ENCODE measurements around the gene BRD3OS. TPM values are rescaled to one million over a fixed set of nuclear protein-coding genes. Genes with fewer than 3 reads are reported as not detected.

BRD3OS gene
- total RNA-seq, 8 experiments from 2014 or later = 11.9 to 37.5 (median 15.4) TPM

DNA sequence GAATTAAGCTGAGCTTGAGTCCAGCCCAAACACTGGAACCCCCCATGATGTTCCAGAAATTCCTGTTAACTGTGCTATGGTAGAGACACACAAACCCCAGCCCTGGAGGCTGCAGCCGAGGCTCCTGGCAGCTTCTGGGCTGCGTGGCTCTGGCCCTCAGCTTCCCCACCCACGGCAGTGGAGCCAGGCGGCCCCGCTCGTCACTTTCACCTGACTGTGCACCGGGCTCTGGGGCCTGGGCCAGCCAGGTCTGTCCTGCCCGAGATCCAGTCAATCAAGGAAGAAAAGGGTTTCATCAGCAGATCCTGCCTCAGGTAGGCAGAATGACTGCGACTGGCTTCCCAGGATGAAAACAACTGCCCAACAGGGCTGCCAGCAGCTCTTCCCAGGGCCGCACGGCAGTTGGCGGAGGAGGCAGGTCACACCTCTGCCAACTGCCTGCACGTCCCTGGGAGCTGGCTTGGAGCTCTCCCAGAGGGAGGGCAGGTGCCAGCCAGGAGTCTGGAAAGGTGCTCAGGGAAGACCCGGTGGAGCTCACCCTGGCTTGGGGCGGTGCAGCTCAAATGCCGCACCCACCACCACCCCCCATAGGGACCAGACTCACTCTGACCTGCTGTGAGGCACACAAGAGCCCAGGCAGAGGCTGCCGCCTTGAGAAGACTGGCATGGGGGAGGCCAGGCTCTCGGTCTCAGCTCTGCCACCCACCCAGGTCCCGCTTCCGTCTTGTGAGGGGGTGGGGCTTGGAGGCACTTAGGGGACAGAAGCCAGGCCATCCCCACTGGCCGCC is 21.8 kb downstream of the BRD3OS start:
- ATAC-seq (replicated peaks in 6 of 8) = no peak
- in situ Hi-C loops (cut with MboI; ENCODE audit: low pct_unique_long_range_greater_than_20kb in 2 of 9, low sequenced_read_pairs in 9 of 9, unreplicated experiment in 9 of 9) = no loop called here
- Histone ChIP-seq H3K27ac (no peak overlapping the region), H3K4me3 (no peak overlapping the region), H3K4me1 (replicated peaks in 1 of 2) (no peaks in the 10 kb centered on the region)
- 89 to 100% (median 94%) methylated on average over 1 to 12 of the region's 21 CpGs; no CpG with 5 or more reads in 4 of the 10 experiments for WGBS, 10 experiments

DNA sequence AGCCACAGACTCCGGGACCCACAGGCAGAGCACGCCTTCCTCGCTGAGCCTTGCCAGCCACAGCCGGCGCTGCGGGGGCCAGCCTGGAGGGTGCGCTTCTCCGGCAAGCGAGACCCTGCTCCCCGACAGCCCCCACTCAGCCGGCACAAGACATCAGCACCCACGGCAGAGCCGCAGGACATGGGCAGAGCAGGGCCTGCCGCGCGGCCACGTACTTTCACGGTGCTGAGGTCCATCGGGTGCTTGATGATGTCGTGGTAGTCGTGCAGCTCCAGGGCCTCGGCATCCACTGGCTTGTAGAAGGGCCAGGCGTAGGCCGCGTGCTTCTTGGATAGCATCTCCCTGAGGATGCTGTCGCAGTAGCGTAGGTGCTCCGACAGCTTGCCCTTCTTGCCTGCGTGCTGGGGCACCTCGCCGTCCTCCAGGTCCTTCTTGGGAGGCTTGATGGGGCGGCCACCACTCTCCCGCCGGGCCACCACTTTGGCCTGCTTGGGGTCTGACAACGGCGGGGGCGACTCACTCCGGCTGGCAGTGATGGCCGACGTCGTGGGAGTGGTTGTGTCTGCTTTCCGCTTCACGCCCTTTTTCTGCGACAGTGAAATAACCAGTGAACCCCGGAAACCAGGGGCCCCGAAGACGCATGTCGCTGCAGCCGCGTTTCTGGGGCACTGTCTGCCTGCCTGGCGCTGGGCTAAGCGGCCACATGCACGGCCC is 22.7 kb downstream of the BRD3OS start:
- WGBS, 10 experiments = 61 to 95% (median 92%) methylated on average over 2 to 23 of the region's 53 CpGs; no CpG with 5 or more reads in 5 of the 10 experiments
- no peak overlapping the region for H3K27ac ChIP-seq
- ATAC-seq (replicated peaks in 6 of 8) = no peak
- no peak overlapping the region for H3K4me3 ChIP-seq
- no peaks in the 10 kb centered on the region for H3K4me1 ChIP-seq (replicated peaks in 1 of 2)
- in situ Hi-C loops (cut with MboI; ENCODE audit: low pct_unique_long_range_greater_than_20kb in 2 of 9, low sequenced_read_pairs in 9 of 9, unreplicated experiment in 9 of 9) = no loop called here

DNA sequence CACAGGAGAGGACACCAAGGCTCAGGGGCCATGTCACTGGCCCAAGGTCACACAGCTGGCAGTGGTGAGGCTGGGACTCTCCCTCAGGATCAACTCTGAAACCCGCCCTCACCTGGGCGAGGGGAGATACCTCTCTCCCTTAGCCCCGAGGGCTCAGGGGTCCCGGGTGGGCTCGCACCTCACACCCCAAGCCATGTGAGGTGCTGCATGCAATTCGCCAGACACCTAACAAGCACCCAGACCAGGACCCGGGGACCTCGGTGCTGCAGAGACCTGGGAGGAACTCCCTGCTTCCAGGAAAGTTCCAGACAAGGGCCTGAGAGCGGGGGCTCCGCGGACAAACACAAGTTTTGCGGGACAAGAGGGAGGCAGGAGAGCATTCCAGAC is 23.3 kb downstream of the BRD3OS start:
- Histone ChIP-seq H3K27ac (no peak overlapping the region), H3K4me3 (no peak overlapping the region), H3K4me1 (replicated peaks in 1 of 2) (no peaks in the 10 kb centered on the region)
- 80 to 100% (median 100%) methylated on average over 1 to 4 of the region's 12 CpGs; no CpG with 5 or more reads in 5 of the 10 experiments for WGBS, 10 experiments
- in situ Hi-C loops (cut with MboI; ENCODE audit: low pct_unique_long_range_greater_than_20kb in 2 of 9, low sequenced_read_pairs in 9 of 9, unreplicated experiment in 9 of 9) = no loop called here
- no peak for ATAC-seq (replicated peaks in 6 of 8)

DNA sequence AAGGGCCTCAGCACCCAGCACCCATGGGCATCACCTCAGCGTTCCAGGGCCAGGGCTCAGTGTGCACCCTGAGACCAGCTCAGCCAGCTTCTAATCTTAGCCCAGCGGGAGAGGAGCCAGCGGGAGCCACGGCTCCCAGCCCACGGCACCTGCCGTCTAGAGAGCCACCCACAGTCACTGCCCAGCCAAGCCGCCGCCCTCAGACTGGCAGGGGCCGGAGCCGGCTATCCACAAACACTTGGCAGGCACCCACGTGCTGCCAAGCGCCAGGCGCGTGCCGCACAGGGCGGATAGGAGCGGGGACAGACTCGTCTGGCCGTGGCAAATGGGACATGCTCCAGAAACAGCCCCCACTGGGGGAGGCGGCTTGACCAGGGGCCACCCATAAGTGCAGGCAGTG is 24.0 kb downstream of the BRD3OS start:
- no peak for ATAC-seq (replicated peaks in 6 of 8)
- H3K4me3 ChIP-seq = no peak overlapping the region
- in situ Hi-C loops (cut with MboI; ENCODE audit: low pct_unique_long_range_greater_than_20kb in 2 of 9, low sequenced_read_pairs in 9 of 9, unreplicated experiment in 9 of 9) = no loop called here
- H3K27ac ChIP-seq = no peak overlapping the region
- 90 to 96% methylated on average over 4 to 10 of the region's 20 CpGs; no CpG with 5 or more reads in 8 of the 10 experiments for WGBS, 10 experiments
- H3K4me1 ChIP-seq (replicated peaks in 1 of 2) = no peaks in the 10 kb centered on the region

DNA sequence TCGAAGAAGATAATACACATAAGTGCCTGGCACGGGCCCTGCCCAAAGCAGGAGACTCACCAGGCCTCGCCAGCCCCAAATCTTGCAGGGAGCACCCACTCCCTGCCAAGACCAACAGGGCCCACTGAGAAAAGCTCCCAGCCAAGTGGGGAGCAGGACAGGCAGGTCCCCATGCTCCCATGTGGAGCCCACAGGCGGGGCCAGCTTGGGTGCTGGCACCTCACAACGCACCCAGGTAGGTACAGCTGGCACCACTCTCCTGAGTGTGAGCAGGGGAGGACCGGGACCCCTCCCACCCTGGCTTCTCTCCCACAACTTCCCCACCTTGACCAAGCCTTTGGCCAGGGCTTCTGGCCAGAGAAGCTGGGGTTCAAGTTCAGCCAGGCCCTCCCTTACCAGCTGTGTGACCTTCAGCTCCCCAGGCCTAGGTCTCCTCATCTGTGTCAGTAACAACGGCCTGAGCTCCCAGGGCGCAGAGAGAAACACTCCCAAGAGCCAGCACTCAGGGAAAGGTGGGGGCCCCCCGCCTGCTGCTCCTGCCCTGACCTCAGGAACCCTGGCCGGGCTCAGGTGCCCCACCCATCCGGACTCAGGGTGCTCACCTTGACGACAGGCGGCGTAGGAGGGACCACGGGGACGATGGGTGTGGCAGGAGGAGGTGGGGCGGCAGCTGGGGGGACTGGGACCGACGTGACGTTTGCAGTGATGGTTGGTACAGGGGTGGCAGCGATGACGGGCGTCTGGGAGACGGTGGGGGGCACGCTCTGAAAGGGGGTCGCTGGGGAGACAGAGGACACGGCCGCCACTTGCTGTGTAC is 24.7 kb downstream of the BRD3OS start:
- WGBS, 10 experiments = 100% methylated on average over 1 to 2 of the region's 28 CpGs; no CpG with 5 or more reads in 7 of the 10 experiments
- H3K4me1 ChIP-seq (replicated peaks in 1 of 2) = no peaks in the 10 kb centered on the region
- no peak for ATAC-seq (replicated peaks in 6 of 8)
- in situ Hi-C loops (cut with MboI; ENCODE audit: low pct_unique_long_range_greater_than_20kb in 2 of 9, low sequenced_read_pairs in 9 of 9, unreplicated experiment in 9 of 9) = no loop called here
- no peak overlapping the region for H3K4me3 ChIP-seq
- no peak overlapping the region for H3K27ac ChIP-seq

DNA sequence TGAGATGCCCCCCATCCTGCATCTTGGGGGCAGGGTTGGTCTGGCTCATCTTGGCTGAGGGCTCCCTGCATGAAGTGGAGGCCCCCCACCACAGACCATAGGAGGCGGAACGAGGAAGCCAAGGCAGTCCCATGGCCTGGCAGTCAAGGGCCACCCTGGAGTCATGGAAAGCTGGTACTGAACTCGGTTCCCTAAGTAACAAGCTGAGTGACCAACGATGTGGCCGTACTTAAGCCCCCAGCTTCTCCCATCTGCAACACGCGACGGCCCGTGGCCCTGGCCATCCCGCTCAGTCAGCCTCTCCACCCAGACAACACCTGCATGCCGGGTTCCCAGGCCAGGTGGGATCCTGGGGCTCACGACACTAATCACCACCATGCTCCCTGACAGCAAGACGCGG is 25.4 kb downstream of the BRD3OS start:
- Histone ChIP-seq H3K4me1 (replicated peaks in 1 of 2) (no peaks in the 10 kb centered on the region), H3K4me3 (no peak overlapping the region), H3K27ac (no peak overlapping the region)
- 80 to 100% (median 95%) methylated on average over 1 to 4 of the region's 14 CpGs; no CpG with 5 or more reads in 6 of the 10 experiments for WGBS, 10 experiments
- in situ Hi-C loops (cut with MboI; ENCODE audit: low pct_unique_long_range_greater_than_20kb in 2 of 9, low sequenced_read_pairs in 9 of 9, unreplicated experiment in 9 of 9) = no loop called here
- no peak for ATAC-seq (replicated peaks in 6 of 8)

DNA sequence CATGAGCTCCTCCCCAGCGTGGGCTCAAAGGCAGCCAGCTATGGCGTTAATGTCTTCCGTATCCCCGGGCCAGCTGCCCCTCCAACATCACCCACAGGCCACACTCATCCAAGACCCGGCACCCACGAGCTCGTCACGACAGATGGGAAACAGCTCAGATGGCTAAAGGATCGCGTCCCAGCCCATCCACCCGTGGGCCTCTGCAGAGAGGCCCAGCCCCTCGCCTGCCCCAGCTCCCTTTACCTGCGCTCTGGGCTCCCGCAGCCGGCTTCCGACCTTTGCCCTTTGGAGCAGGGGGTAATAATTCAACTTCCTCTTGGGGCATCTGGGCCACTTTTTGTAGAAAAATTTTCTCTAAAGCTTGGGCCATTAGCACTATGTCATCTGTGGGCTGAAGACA is 26.0 kb downstream of the BRD3OS start:
- no peaks in the 10 kb centered on the region for H3K4me1 ChIP-seq (replicated peaks in 1 of 2)
- H3K4me3 ChIP-seq = no peak overlapping the region
- no peak for ATAC-seq (replicated peaks in 6 of 8)
- no peak overlapping the region for H3K27ac ChIP-seq
- in situ Hi-C loops (cut with MboI; ENCODE audit: low pct_unique_long_range_greater_than_20kb in 2 of 9, low sequenced_read_pairs in 9 of 9, unreplicated experiment in 9 of 9) = no loop called here
- WGBS, 10 experiments = 70 to 100% (median 80%) methylated on average over 1 to 9 of the region's 16 CpGs; no CpG with 5 or more reads in 2 of the 10 experiments

DNA sequence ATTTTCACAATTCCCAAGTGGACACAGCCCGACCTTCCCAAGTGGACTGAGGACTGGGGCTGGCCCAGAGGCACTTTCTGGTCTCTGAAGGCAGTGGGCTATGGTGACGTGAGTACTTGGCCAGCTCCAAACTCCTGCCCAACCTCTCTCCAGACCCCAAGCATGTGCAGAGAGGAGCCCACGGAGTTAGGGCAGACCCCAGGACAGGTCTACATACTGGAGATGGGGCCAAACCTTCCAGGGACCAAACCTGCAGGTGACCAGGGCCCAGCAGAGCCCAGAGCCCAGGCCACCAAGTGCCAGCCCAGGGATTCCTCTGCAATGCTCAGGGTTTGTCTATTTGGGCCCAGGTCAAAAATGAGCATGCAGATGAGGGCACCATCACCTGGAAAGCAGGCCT is 27.2 kb downstream of the BRD3OS start:
- peaks cover 2 to 4% of the 10 kb centered on the region in 2 donors for H3K4me1 ChIP-seq (replicated peaks in 1 of 2)
- H3K4me3 ChIP-seq = no peak overlapping the region
- H3K27ac ChIP-seq = no peak overlapping the region
- 71 to 100% (median 85%) methylated on average over 1 to 3 of the region's 3 CpGs; no CpG with 5 or more reads in 4 of the 10 experiments for WGBS, 10 experiments
- no peak for ATAC-seq (replicated peaks in 6 of 8)
- in situ Hi-C loops (cut with MboI; ENCODE audit: low pct_unique_long_range_greater_than_20kb in 2 of 9, low sequenced_read_pairs in 9 of 9, unreplicated experiment in 9 of 9) = no loop called here

DNA sequence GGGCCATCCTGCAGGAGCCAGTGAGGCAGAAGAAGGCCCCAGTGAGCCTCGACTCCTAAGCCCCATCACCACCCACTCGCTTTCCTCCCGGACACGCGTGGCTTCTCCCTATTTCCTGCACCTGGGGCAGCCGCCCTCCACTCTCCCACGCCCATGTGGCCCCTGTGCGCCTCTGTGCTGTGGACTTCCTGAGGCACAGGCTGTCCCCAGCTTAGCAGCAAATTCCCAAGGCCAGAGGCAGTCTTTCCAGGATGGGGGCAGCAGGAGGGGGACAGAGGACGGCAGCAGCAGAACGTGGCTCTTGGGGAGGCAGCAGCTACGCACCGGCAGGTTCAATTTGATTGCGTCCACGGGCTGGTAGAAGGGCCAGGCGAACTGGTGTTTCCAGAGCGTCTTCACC is 27.7 kb downstream of the BRD3OS start:
- ATAC-seq (replicated peaks in 6 of 8) = no peak
- 97 to 100% methylated on average over 1 to 6 of the region's 16 CpGs; no CpG with 5 or more reads in 8 of the 10 experiments for WGBS, 10 experiments
- in situ Hi-C loops (cut with MboI; ENCODE audit: low pct_unique_long_range_greater_than_20kb in 2 of 9, low sequenced_read_pairs in 9 of 9, unreplicated experiment in 9 of 9) = no loop called here
- Histone ChIP-seq H3K4me3 (no peak overlapping the region), H3K4me1 (replicated peaks in 1 of 2) (peaks cover 7 to 8% of the 10 kb centered on the region in 2 donors), H3K27ac (no peak overlapping the region)

DNA sequence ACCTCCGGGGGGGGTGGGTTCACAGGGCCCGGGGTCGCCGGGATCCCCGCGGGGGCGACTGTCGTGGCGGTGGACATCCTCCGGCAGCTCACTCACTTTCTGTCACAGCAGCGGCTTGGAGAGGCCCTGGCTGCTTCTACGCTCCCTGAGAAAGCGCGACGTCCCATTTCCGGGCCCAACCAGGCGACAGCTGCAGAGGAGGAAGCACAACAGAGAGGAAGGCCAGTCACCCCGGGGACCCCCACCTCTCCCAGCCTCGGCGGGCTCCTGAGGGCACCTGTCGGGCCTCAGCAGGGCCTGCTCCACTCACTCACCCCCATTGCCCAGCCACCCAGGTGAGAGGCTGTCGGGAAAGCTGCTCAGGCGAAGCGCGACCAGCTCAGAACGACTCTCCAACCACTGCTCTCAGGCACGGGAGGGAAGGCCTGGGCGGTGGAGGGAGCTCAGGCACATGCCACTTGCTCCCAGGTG is 28.2 kb downstream of the BRD3OS start:
- no peak for ATAC-seq (replicated peaks in 6 of 8)
- Histone ChIP-seq H3K4me3 (no peak overlapping the region), H3K27ac (no peak overlapping the region), H3K4me1 (replicated peaks in 1 of 2) (peaks cover 12 to 13% of the 10 kb centered on the region in 2 donors)
- in situ Hi-C loops (cut with MboI; ENCODE audit: low pct_unique_long_range_greater_than_20kb in 2 of 9, low sequenced_read_pairs in 9 of 9, unreplicated experiment in 9 of 9) = no loop called here
- no CpG with 5 or more reads among the region's 28 CpGs for WGBS, 10 experiments

DNA sequence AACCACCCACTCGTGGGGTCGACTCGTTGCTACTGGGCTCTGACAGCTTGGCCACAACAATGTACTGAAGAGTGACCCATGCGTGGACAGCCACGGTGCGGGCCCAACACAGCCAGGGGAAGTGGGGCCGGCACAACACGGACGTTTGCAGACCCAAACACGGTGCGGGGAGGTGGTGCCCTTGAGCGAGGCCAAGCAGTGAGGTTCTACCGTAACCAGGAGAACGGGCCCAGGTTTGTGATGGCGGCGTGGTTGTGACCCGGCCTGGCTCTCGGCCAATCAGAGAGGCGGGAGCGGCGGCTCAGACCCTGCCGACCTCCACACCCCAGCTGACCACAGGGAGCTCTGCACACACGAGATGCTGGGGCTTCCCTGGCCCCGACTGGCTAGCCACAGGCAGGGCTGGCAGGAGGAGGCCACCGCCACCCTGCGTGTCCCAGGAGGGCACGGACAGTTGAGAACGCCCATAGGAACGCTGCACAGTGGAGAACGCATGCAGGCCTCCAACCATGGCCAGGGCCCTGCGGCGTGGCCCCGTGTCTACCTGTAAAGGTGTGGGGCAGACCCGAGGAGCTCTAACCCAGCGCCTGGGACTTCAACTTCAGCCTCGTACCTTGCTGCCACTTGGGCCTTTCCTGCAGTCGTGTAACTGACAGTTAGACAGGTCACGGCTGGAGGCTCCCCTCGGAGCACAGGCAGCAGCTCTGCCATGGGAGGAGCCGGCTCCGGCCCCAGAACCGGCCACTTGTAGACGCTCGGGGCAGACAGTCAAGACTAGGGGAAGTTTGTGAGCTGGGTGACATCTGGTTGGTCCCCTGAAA is 28.9 kb downstream of the BRD3OS start:
- no peak for ATAC-seq (replicated peaks in 6 of 8)
- Histone ChIP-seq H3K4me3 (no peak overlapping the region), H3K27ac (no peak overlapping the region), H3K4me1 (replicated peaks in 1 of 2) (peaks cover 19 to 20% of the 10 kb centered on the region in 2 donors)
- 85 to 100% (median 97%) methylated on average over 2 to 9 of the region's 44 CpGs; no CpG with 5 or more reads in 4 of the 10 experiments for WGBS, 10 experiments
- in situ Hi-C loops (cut with MboI; ENCODE audit: low pct_unique_long_range_greater_than_20kb in 2 of 9, low sequenced_read_pairs in 9 of 9, unreplicated experiment in 9 of 9) = no loop called here
